HCT116 (cell line): ENCODE measurements around the gene CMC1. TPM values are rescaled to one million over a fixed set of nuclear protein-coding genes. Genes with fewer than 3 reads are reported as not detected.

Experiments used
- ATAC-seq: fragments of 200-7000 bp; cut with Tn5 transposase; 2 replicates; pipeline ENCODE4 v1.9.1; 2020; ENCODE audit warnings: mild to moderate bottlenecking, moderate library complexity
- BruUV-seq: library from RNA; stranded (reverse); fragments of 400-500 nt; replicated peaks from 2 replicates; lab custom pipeline; 2021; lab: Mats Ljungman, UMichigan
- CTCF ChIA-PET: fragments of 300-600 bp; sonication (Branson Sonifier 250); formaldehyde crosslinking; loops from one replicate; lab custom pipeline; 2021; ENCODE audit warnings: antibody characterized with exemption; lab: Charles Lee
- POLR2A ChIA-PET: fragments of 300-600, 350-600 bp; sonication (Branson Sonifier 250); formaldehyde crosslinking; loops from one replicate; lab custom pipeline; 2021; ENCODE audit warnings: antibody characterized with exemption; lab: Charles Lee
- RAD21 ChIA-PET, 2 experiments: fragments of 300-600 bp; sonication (Branson Sonifier 250); formaldehyde crosslinking; loops; one replicate each; lab custom pipeline; 2023; ENCODE audit warnings: low total read pairs in 2 of 2; ENCODE audit not compliant: uncharacterized antibody in 2 of 2, unreplicated experiment in 2 of 2, low non-redundant PET in 1 of 2; lab: Charles Lee
- DNase-seq: peaks from one replicate; pipeline ENCODE4 v3.0.0-alpha.2; 2010; ENCODE audit warnings: low read depth, low spot score
- H2AFZ ChIP-seq: fragments of 200-600 bp; shearing (Covaris generic), sonication (generic); 2 replicates; pipeline ENCODE4 v1.6.1; 2017; ENCODE audit warnings: low read depth, mixed run types, mixed read lengths, antibody characterized with exemption, low read length; ENCODE audit not compliant: poor library complexity, severe bottlenecking
- H3K27ac ChIP-seq: 2 replicates; pipeline ENCODE4 v1.5.1; 2012; ENCODE audit warnings: low read depth, low read length
- H3K27me3 ChIP-seq: fragments of 200-600 bp; sonication (generic); 2 replicates; pipeline ENCODE4 v1.6.1; 2016; ENCODE audit warnings: mixed run types, low read length, mixed read lengths; ENCODE audit not compliant: insufficient read depth
- H3K36me3 ChIP-seq, 2 experiments: fragments of 200-500 bp in 1 of 2; fragments of 200-600 bp in 1 of 2; sonication (Bioruptor generic) in 1 of 2; sonication (generic) in 1 of 2; 2 replicates each; pipeline versions ENCODE4 v1.5.1 to v1.6.1; 2014 to 2016; ENCODE audit warnings: low read length in 2 of 2, inconsistent platforms in 1 of 2, mixed read lengths in 1 of 2, mixed run types in 1 of 2; ENCODE audit not compliant: insufficient read depth in 2 of 2, control insufficient read depth in 1 of 2
- H3K4me1 ChIP-seq, 2 experiments: fragments of 200-600 bp in 1 of 2; sonication (generic) in 1 of 2; 2 replicates each; pipeline versions ENCODE4 v1.5.1 to v1.6.1; 2012 to 2017; ENCODE audit warnings: low read length in 2 of 2, inconsistent platforms in 1 of 2, mild to moderate bottlenecking in 1 of 2, mixed read lengths in 1 of 2, mixed run types in 1 of 2, moderate library complexity in 1 of 2; ENCODE audit not compliant: insufficient read depth in 2 of 2, control insufficient read depth in 1 of 2
- H3K4me2 ChIP-seq: fragments of 200-600 bp; sonication (generic); 2 replicates; pipeline ENCODE4 v1.6.1; 2017; ENCODE audit warnings: mixed run types, low read length, mixed read lengths
- H3K4me3 ChIP-seq, 2 experiments: fragments of 200-600 bp in 1 of 2; sonication (generic) in 1 of 2; replicated peaks in 1 of 2; 2 replicates each; pipeline ENCODE4 v1.5.1; 2011 to 2016; ENCODE audit warnings: low read length in 2 of 2, control low read depth in 1 of 2, low read depth in 1 of 2, mild to moderate bottlenecking in 1 of 2, mixed read lengths in 1 of 2, mixed run types in 1 of 2
- H3K79me2 ChIP-seq: fragments of 200-600 bp; sonication (generic); 2 replicates; pipeline ENCODE4 v1.6.1; 2017; ENCODE audit warnings: mild to moderate bottlenecking, mixed run types, low read length, moderate library complexity, mixed read lengths; ENCODE audit not compliant: insufficient read depth
- H3K9ac ChIP-seq: fragments of 200-600 bp; sonication (generic); 2 replicates; pipeline ENCODE4 v1.6.1; 2016; ENCODE audit warnings: low read length, mixed read lengths
- H3K9me2 ChIP-seq: fragments of 200-600 bp; sonication (generic), shearing (Covaris generic); 2 replicates; pipeline ENCODE4 v1.6.1; 2017; ENCODE audit warnings: mixed run types, mild to moderate bottlenecking, moderate library complexity; ENCODE audit not compliant: insufficient read depth
- H3K9me3 ChIP-seq, 2 experiments: fragments of 200-500 bp in 1 of 2; fragments of 200-600 bp in 1 of 2; sonication (Bioruptor generic) in 1 of 2; sonication (generic) in 1 of 2; 2 replicates each; pipeline ENCODE4 v1.6.1; 2014 to 2017; ENCODE audit warnings: low read length in 2 of 2, mixed read lengths in 2 of 2, inconsistent platforms in 1 of 2, low read depth in 1 of 2, mild to moderate bottlenecking in 1 of 2, mixed run types in 1 of 2, moderate library complexity in 1 of 2; ENCODE audit not compliant: control insufficient read depth in 1 of 2, insufficient read depth in 1 of 2
- H4K20me1 ChIP-seq: fragments of 200-600 bp; sonication (generic), shearing (Covaris generic); 2 replicates; pipeline ENCODE4 v1.6.1; 2017; ENCODE audit warnings: mixed run types, mild to moderate bottlenecking, moderate library complexity; ENCODE audit not compliant: insufficient read depth
- CBX3 ChIP-seq: IDR thresholded peaks from 2 replicates; pipeline ENCODE4 v1.6.1; 2012; ENCODE audit warnings: low read depth
- CEBPB ChIP-seq: IDR thresholded peaks from 2 replicates; pipeline ENCODE4 v1.6.1; 2012; ENCODE audit warnings: low read depth
- EGR1 ChIP-seq: IDR thresholded peaks from 2 replicates; pipeline ENCODE4 v1.6.1; 2012; ENCODE audit warnings: low read depth
- ELF1 ChIP-seq: IDR thresholded peaks from 2 replicates; pipeline ENCODE4 v1.6.1; 2012; ENCODE audit warnings: low read depth, borderline replicate concordance
- EZH2phosphoT487 ChIP-seq: fragments of 200-600 bp; IDR thresholded peaks from 2 replicates; pipeline ENCODE4 v1.6.1; 2018; ENCODE audit warnings: antibody characterized with exemption, borderline replicate concordance
- FOSL1 ChIP-seq: IDR thresholded peaks from 2 replicates; pipeline ENCODE4 v1.6.1; 2012; ENCODE audit warnings: low read depth
- MAX ChIP-seq: IDR thresholded peaks from 2 replicates; pipeline ENCODE4 v1.6.1; 2012
- POLR2A ChIP-seq: IDR thresholded peaks from 2 replicates; pipeline ENCODE4 v1.7.0; 2011; ENCODE audit warnings: borderline replicate concordance; ENCODE audit not compliant: insufficient read depth, insufficient read length; ENCODE audit errors: extremely low read depth
- POLR2AphosphoS5 ChIP-seq: IDR thresholded peaks from 2 replicates; pipeline ENCODE4 v1.6.1; 2011; ENCODE audit warnings: mild to moderate bottlenecking, low read depth, low read length, moderate library complexity
- RAD21 ChIP-seq: IDR thresholded peaks from 2 replicates; pipeline ENCODE4 v1.6.1; 2012; ENCODE audit warnings: low read depth, mild to moderate bottlenecking
- TCF7L2 ChIP-seq: IDR thresholded peaks from 2 replicates; pipeline ENCODE4 v1.7.0; 2011; ENCODE audit warnings: borderline replicate concordance, inconsistent platforms; ENCODE audit not compliant: insufficient read depth, insufficient read length; ENCODE audit errors: extremely low read depth
- YY1 ChIP-seq: IDR thresholded peaks from 2 replicates; pipeline ENCODE4 v1.6.1; 2011; ENCODE audit warnings: low read length, low read depth, moderate library complexity, mild to moderate bottlenecking; ENCODE audit not compliant: insufficient replicate concordance; ENCODE audit errors: extremely low read depth
- ZBTB33 ChIP-seq: IDR thresholded peaks from 2 replicates; pipeline ENCODE4 v1.6.1; 2011; ENCODE audit warnings: mild to moderate bottlenecking, low read length, moderate library complexity; ENCODE audit not compliant: insufficient replicate concordance; ENCODE audit errors: extremely low read depth
- ZNF274 ChIP-seq: fragments of 200-500 bp; sonication (Bioruptor generic); IDR thresholded peaks from 2 replicates; pipeline ENCODE4 v1.6.1; 2014; ENCODE audit warnings: mild to moderate bottlenecking, low read depth, low read length, inconsistent platforms
- intact Hi-C: fragments of 100-400 bp; cut with micrococcal nuclease; formaldehyde crosslinking; loops from 2 replicates; pipeline ENCODE4 v1.10.0; 2022
- total RNA-seq: library from RNA; stranded (reverse); gene quantifications from one replicate; pipeline ENCODE4 v1.2.1, GENCODE V29; 2021; ENCODE audit not compliant: unreplicated experiment
- TF ChIP-seq, protein P1 (sequence below), 3 experiments: fragments of 200-600 bp in 1 of 3; sonication (generic) in 1 of 3; IDR thresholded peaks in 2 of 3; conservative IDR thresholded peaks in 1 of 3; 2 replicates each; pipeline ENCODE4 v1.5.1; 2012 to 2017; ENCODE audit warnings: low read depth in 2 of 3, low read length in 2 of 3, antibody characterized with exemption in 1 of 3, borderline replicate concordance in 1 of 3, control low read depth in 1 of 3, mild to moderate bottlenecking in 1 of 3, mixed read lengths in 1 of 3, mixed run types in 1 of 3, moderate library complexity in 1 of 3; ENCODE audit not compliant: insufficient read depth in 1 of 3

The CMC1 gene
- total RNA-seq, 1 experiment from 2014 or later = 29.0 TPM

DNA sequence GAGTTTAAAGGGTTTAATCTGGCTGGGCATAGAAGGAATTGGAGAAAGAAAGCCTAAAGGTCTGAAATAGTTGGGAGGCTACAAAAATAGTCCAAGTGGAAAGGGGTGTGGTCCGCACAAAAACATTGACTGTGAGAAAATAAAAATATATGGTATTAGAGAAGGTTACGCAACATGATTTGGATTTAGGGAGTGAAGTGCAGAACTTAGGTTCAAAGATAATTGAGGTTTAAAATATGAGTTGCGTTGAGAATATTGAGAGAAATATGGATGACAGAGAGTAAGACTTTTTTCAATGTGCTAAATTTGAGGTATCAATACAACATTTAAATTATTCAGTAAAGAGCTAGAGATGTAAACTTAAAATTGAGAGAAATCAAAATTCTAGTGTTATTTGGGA lies 15.4 kb upstream of the CMC1 start:
- Histone ChIP-seq H3K9me3 (no peaks in the 10 kb centered on the region), H4K20me1 (no peaks in the 10 kb centered on the region), H3K27me3 (no peaks in the 10 kb centered on the region), H3K4me2 (no peak overlapping the region), H3K9ac (no peak overlapping the region), H3K27ac (no peak overlapping the region), H3K36me3 (no peaks in the 10 kb centered on the region), H2AFZ (no peak overlapping the region), H3K79me2 (no peaks in the 10 kb centered on the region), H3K4me1 (no peaks in the 10 kb centered on the region), H3K9me2 (no peaks in the 10 kb centered on the region), H3K4me3 (no peak overlapping the region)
- intact Hi-C loops = no loop called here
- TF ChIP-seq CEBPB (no peak), YY1 (no peak), FOSL1 (no peak), ZBTB33 (no peak), EGR1 (no peak), EZH2phosphoT487 (no peak), RAD21 (no peak), POLR2A (no peak)
- ChIA-PET RAD21 (no interaction called here), CTCF (no interaction called here), POLR2A (no interaction called here)
- no TSS peak for BruUV-seq
- DNase-seq (no peak), ATAC-seq (no peak)

DNA sequence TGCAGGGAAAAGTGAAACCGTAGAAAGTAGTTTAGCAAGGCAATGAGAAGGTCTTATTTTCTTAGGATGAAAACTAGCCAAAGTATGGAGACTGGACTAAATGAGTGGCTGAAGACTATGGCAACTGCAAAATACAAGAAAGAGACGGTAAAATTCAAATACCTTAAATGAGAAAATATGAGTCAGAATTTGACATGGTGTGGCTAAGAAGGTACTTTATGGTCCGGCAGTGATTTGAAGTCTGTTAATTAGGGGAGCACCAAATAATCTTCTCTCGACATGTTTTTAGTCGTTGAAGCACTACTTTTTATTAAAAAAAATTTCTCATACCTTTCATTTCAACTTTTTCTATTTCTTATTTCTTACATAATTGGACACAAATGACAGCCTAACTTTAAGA lies 12.8 kb upstream of the CMC1 start:
- Histone ChIP-seq H4K20me1 (no peaks in the 10 kb centered on the region), H3K79me2 (no peaks in the 10 kb centered on the region), H3K9me2 (no peaks in the 10 kb centered on the region), H3K9me3 (no peaks in the 10 kb centered on the region), H3K9ac (no peak overlapping the region), H3K4me3 (no peak overlapping the region), H2AFZ (no peak overlapping the region), H3K4me1 (no peaks in the 10 kb centered on the region), H3K27me3 (no peaks in the 10 kb centered on the region), H3K27ac (no peak overlapping the region)
- no peak for DNase-seq
- ChIA-PET RAD21 (no interaction called here), CTCF (no interaction called here), POLR2A (no interaction called here)
- ATAC-seq = no peak
- TF ChIP-seq TCF7L2 = no peak
- no peak for TF ChIP-seq ZBTB33
- TF ChIP-seq, protein P1, sequence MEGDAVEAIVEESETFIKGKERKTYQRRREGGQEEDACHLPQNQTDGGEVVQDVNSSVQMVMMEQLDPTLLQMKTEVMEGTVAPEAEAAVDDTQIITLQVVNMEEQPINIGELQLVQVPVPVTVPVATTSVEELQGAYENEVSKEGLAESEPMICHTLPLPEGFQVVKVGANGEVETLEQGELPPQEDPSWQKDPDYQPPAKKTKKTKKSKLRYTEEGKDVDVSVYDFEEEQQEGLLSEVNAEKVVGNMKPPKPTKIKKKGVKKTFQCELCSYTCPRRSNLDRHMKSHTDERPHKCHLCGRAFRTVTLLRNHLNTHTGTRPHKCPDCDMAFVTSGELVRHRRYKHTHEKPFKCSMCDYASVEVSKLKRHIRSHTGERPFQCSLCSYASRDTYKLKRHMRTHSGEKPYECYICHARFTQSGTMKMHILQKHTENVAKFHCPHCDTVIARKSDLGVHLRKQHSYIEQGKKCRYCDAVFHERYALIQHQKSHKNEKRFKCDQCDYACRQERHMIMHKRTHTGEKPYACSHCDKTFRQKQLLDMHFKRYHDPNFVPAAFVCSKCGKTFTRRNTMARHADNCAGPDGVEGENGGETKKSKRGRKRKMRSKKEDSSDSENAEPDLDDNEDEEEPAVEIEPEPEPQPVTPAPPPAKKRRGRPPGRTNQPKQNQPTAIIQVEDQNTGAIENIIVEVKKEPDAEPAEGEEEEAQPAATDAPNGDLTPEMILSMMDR (IDR thresholded peaks at IDR 0.05 in 2 of 3, conservative IDR thresholded peaks at IDR 0.05 in 1 of 3; ENCODE audit: borderline replicate concordance in 1 of 3, insufficient read depth in 1 of 3, low read depth in 2 of 3, low read length in 2 of 3) = no peak
- TF ChIP-seq ELF1 = no peak
- no peak for TF ChIP-seq POLR2AphosphoS5
- TF ChIP-seq YY1 = no peak
- no peak for TF ChIP-seq MAX
- no peak for TF ChIP-seq ZNF274
- no peak for TF ChIP-seq CBX3
- TF ChIP-seq, all 23 proteins: peak for 0
- H3K36me3 ChIP-seq = no peaks in the 10 kb centered on the region
- H3K4me2 ChIP-seq = no peak overlapping the region
- BruUV-seq = no TSS peak
- intact Hi-C loops = no loop called here
